ENCODE results near the gene LENEP.

The LENEP gene

DNA sequence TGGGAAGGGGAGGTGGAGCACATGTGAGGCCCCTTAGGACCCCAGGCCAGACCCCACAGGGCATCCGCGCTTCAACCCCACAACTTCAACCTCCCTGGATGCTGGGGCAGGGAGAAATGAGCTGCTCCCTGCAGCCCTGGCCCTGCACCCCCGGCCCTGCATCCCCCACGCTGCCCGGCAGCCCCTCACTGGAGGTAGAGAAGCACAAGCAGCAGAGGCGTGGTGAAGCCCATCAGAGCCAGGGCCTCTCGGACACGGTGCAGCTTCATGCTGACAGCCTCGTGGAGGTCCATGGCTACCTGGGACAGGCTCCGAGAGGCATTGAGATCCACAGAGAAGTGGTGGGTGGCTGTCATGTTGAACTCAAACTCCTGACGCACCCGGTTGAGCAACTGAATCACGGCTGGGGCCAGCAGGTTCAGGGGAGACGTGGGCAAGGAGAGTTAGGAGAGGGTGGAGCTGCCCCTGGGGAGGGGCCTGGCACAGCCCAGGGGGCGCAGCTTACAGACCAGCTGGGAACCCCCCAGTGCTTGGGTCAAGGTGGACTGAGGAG is 36.9 kb downstream of the LENEP start:
- no peaks in the 10 kb centered on the region for H3K36me3 ChIP-seq (ENCODE audit: control insufficient read depth, insufficient read depth, low read length)
- no peak overlapping the region for H3K9ac ChIP-seq
- no peaks in the 10 kb centered on the region for H3K9me3 ChIP-seq (ENCODE audit: control insufficient read depth, low read length)
- H3K27me3 ChIP-seq (ENCODE audit: control insufficient read depth, insufficient read depth, low read length), result no peaks in the 10 kb centered on the region
- no peaks in the 10 kb centered on the region for H3K4me1 ChIP-seq
- TF ChIP-seq, protein P1, sequence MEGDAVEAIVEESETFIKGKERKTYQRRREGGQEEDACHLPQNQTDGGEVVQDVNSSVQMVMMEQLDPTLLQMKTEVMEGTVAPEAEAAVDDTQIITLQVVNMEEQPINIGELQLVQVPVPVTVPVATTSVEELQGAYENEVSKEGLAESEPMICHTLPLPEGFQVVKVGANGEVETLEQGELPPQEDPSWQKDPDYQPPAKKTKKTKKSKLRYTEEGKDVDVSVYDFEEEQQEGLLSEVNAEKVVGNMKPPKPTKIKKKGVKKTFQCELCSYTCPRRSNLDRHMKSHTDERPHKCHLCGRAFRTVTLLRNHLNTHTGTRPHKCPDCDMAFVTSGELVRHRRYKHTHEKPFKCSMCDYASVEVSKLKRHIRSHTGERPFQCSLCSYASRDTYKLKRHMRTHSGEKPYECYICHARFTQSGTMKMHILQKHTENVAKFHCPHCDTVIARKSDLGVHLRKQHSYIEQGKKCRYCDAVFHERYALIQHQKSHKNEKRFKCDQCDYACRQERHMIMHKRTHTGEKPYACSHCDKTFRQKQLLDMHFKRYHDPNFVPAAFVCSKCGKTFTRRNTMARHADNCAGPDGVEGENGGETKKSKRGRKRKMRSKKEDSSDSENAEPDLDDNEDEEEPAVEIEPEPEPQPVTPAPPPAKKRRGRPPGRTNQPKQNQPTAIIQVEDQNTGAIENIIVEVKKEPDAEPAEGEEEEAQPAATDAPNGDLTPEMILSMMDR (IDR thresholded peaks at IDR 0.05), result no peak
- H3K4me3 ChIP-seq (ENCODE audit: low read depth, low read length), result no peak overlapping the region
- no peak overlapping the region for H3K27ac ChIP-seq
- H2AFZ ChIP-seq, result no peak overlapping the region
- no peaks in the 10 kb centered on the region for H3K79me2 ChIP-seq
- H3K4me2 ChIP-seq (ENCODE audit: low read length), result no peak overlapping the region

GRCh38 chr1:155030899-155031298 is 37.5 kb downstream of the LENEP start:
- H3K4me2 ChIP-seq (ENCODE audit: low read length), result no peak overlapping the region
- H3K27ac ChIP-seq, result no peak overlapping the region
- H3K4me1 ChIP-seq, result no peaks in the 10 kb centered on the region
- H3K4me3 ChIP-seq (ENCODE audit: low read depth, low read length), result no peak overlapping the region
- no peaks in the 10 kb centered on the region for H3K9me3 ChIP-seq (ENCODE audit: control insufficient read depth, low read length)
- H3K79me2 ChIP-seq, result no peaks in the 10 kb centered on the region
- H3K36me3 ChIP-seq (ENCODE audit: control insufficient read depth, insufficient read depth, low read length), result no peaks in the 10 kb centered on the region
- no peak overlapping the region for H2AFZ ChIP-seq
- TF ChIP-seq, protein P1 (IDR thresholded peaks at IDR 0.05), result no peak
- no peak overlapping the region for H3K9ac ChIP-seq
- no peaks in the 10 kb centered on the region for H3K27me3 ChIP-seq (ENCODE audit: control insufficient read depth, insufficient read depth, low read length)

- H3K9me3 ChIP-seq (ENCODE audit: control insufficient read depth, low read length), result no peaks in the 10 kb centered on the region
- H3K27me3 ChIP-seq (ENCODE audit: control insufficient read depth, insufficient read depth, low read length), result no peaks in the 10 kb centered on the region
- H3K4me2 ChIP-seq (ENCODE audit: low read length), result no peak overlapping the region
- H3K4me1 ChIP-seq, result no peaks in the 10 kb centered on the region
- H3K36me3 ChIP-seq (ENCODE audit: control insufficient read depth, insufficient read depth, low read length), result no peaks in the 10 kb centered on the region
- TF ChIP-seq, protein P1 (IDR thresholded peaks at IDR 0.05), result no peak
- H3K4me3 ChIP-seq (ENCODE audit: low read depth, low read length), result no peak overlapping the region
- H2AFZ ChIP-seq, result no peak overlapping the region
- no peaks in the 10 kb centered on the region for H3K79me2 ChIP-seq
- no peak overlapping the region for H3K9ac ChIP-seq
- H3K27ac ChIP-seq, result no peak overlapping the region
Measured at GRCh38 chr1:155032886-155033285, 39.5 kb downstream of the LENEP start.

GRCh38 chr1:155033524-155033923 is 40.1 kb downstream of the LENEP start, which contains the start of the genes DCST1 and DCST2:
Gene DCST1, plus strand, starts transcription at chr1:155033824. Its CDS starts 213 bp downstream, at chr1:155034037.
Gene DCST2, minus strand, starts transcription at chr1:155033781. Its CDS starts 80 bp downstream, at chr1:155033701.
- H3K4me1 ChIP-seq, result no peaks in the 10 kb centered on the region
- TF ChIP-seq, protein P1 (IDR thresholded peaks at IDR 0.05), result no peak
- H3K79me2 ChIP-seq, result no peaks in the 10 kb centered on the region
- no peak within 1 kb of the TSS for H3K27ac ChIP-seq
- no peaks in the 10 kb centered on the region for H3K9me3 ChIP-seq (ENCODE audit: control insufficient read depth, low read length)
- no peak within 1 kb of the TSS for H3K4me2 ChIP-seq (ENCODE audit: low read length)
- H3K4me3 ChIP-seq (ENCODE audit: low read depth, low read length), result no peak within 1 kb of the TSS
- H3K36me3 ChIP-seq (ENCODE audit: control insufficient read depth, insufficient read depth, low read length), result no peaks in the 10 kb centered on the region
- H3K9ac ChIP-seq, result no peak within 1 kb of the TSS
- H2AFZ ChIP-seq, result no peak within 1 kb of the TSS
- H3K27me3 ChIP-seq (ENCODE audit: control insufficient read depth, insufficient read depth, low read length), result no peaks in the 10 kb centered on the region
